Raji (cell line): ENCODE measurements around the gene SURF4.

Experiments used
- POLR2A ChIP-seq: IDR thresholded peaks from 2 replicates; pipeline ENCODE4 v1.6.1; 2011; ENCODE audit warnings: low read depth, low read length, control low read depth; ENCODE audit not compliant: insufficient read depth

SURF4 gene

GRCh38 chr9:133366435-133366834, 9.4 kb downstream of the SURF4 start:
- TF ChIP-seq POLR2A, result no peak

- no peak; the same call in 1 of the 2 replicates for TF ChIP-seq POLR2A
Observed at GRCh38 chr9:133362359-133363044, 13.4 kb downstream of the SURF4 start.

- no peak for TF ChIP-seq POLR2A
Observed at GRCh38 chr9:133361507-133362092, 14.3 kb downstream of the SURF4 start.

GRCh38 chr9:133360400-133361393, 15.2 kb downstream of the SURF4 start:
- TF ChIP-seq POLR2A, result no peak

GRCh38 chr9:133359399-133360175, 16.3 kb downstream of the SURF4 start:
- no peak for TF ChIP-seq POLR2A

- TF ChIP-seq POLR2A, result no peak
Observed at GRCh38 chr9:133357656-133358055, 18.2 kb downstream of the SURF4 start.

- TF ChIP-seq POLR2A, result peak; percentile 82
Observed at GRCh38 chr9:133356391-133357091, 19.3 kb downstream of the SURF4 start, which contains the start of the genes SURF1 and SURF2. Gene SURF1 (minus strand): TSS chr9:133356487. CDS start chr9:133356453, 34 bp downstream. Gene SURF2 (plus strand): TSS chr9:133356550. CDS start chr9:133356593, 43 bp downstream.

- TF ChIP-seq POLR2A, result no peak
Observed at GRCh38 chr9:133355881-133356357, 19.9 kb downstream of the SURF4 start.

- no peak for TF ChIP-seq POLR2A
Observed at GRCh38 chr9:133354766-133355165, 21.1 kb downstream of the SURF4 start.

GRCh38 chr9:133353548-133353947, 22.3 kb downstream of the SURF4 start:
- TF ChIP-seq POLR2A, result peak; percentile 27; the same call in 1 of the 2 replicates

GRCh38 chr9:133352635-133353340, 23.1 kb downstream of the SURF4 start:
- peak; percentile 48 for TF ChIP-seq POLR2A

GRCh38 chr9:133351908-133352634, 23.8 kb downstream of the SURF4 start:
- peak; percentile 57; the same call in 1 of the 2 replicates for TF ChIP-seq POLR2A
